Astrocyte of the cerebellum (primary cell): ENCODE results near the gene AMMECR1.
A peak's percentile ranks its signal among the peaks of the same experiment; 100 is the strongest.
"Not testable (repeated sequence)": the region's sequence is repeated elsewhere in the genome, so short reads cannot be mapped to it uniquely, and the experiment has no call there.

ENCODE experiments used
- DNase-seq: peaks from one replicate; pipeline ENCODE4 v3.0.0-alpha.2; 2011; ENCODE audit warnings: low read depth
- H3K4me3 ChIP-seq: 2 replicates; pipeline ENCODE4 v1.5.1; 2011; ENCODE audit warnings: mild to moderate bottlenecking, low read depth, low read length, moderate library complexity
- CTCF ChIP-seq: IDR thresholded peaks from 2 replicates; pipeline ENCODE4 v1.5.1; 2012; ENCODE audit warnings: low read length, low read depth, moderate library complexity, mild to moderate bottlenecking; ENCODE audit errors: missing control alignments
- in situ Hi-C: cut with HindIII; loops from 2 replicates; pipeline ENCODE4 v1.10.0; 2017; ENCODE audit warnings: low sequenced_read_pairs

Gene AMMECR1

GRCh38 chrX:110251961-110252360, 65.9 kb downstream of the AMMECR1 start:
- DNase-seq, result no peak
- in situ Hi-C loops, result no loop called here
- TF ChIP-seq CTCF, result no peak
- no peak overlapping the region for H3K4me3 ChIP-seq

GRCh38 chrX:110251526-110251925, 66.4 kb downstream of the AMMECR1 start:
- in situ Hi-C loops, result no loop called here
- TF ChIP-seq CTCF, result no peak
- DNase-seq, result no peak
- H3K4me3 ChIP-seq, result no peak overlapping the region

GRCh38 chrX:110250847-110251246, 67.0 kb downstream of the AMMECR1 start:
- in situ Hi-C loops, result no loop called here
- no peak for TF ChIP-seq CTCF
- no peak overlapping the region for H3K4me3 ChIP-seq

GRCh38 chrX:110248578-110248977, 69.3 kb downstream of the AMMECR1 start:
- H3K4me3 ChIP-seq, result no peak overlapping the region
- in situ Hi-C loops, result no loop called here
- no peak for TF ChIP-seq CTCF
- DNase-seq, result no peak

More at GRCh38 chrX:110250847-110251246, 67.0 kb downstream of the AMMECR1 start:
- DNase-seq, result no peak

GRCh38 chrX:110245011-110245410, 72.9 kb downstream of the AMMECR1 start:
- in situ Hi-C loops, result no loop called here
- no peak for DNase-seq
- H3K4me3 ChIP-seq, result no peak overlapping the region
- TF ChIP-seq CTCF, result no peak

GRCh38 chrX:110242371-110242770, 75.5 kb downstream of the AMMECR1 start:
- TF ChIP-seq CTCF, result no peak
- no peak for DNase-seq
- in situ Hi-C loops, result no loop called here
- no peak overlapping the region for H3K4me3 ChIP-seq

GRCh38 chrX:110241816-110242215, 76.1 kb downstream of the AMMECR1 start:
- no peak for TF ChIP-seq CTCF
- H3K4me3 ChIP-seq, result no peak overlapping the region
- in situ Hi-C loops, result no loop called here
- DNase-seq, result peak; percentile 35

GRCh38 chrX:110238259-110238658, 79.6 kb downstream of the AMMECR1 start:
- DNase-seq, H3K4me3 ChIP-seq, in situ Hi-C loops: not testable (repeated sequence)

- DNase-seq, H3K4me3 ChIP-seq, in situ Hi-C loops: not testable (repeated sequence)
Observed at GRCh38 chrX:110231485-110231884, 86.4 kb downstream of the AMMECR1 start.

- H3K4me3 ChIP-seq, in situ Hi-C loops, DNase-seq: not testable (repeated sequence)
Observed at GRCh38 chrX:110229497-110230111, 88.3 kb downstream of the AMMECR1 start.
